Astrocyte (in vitro differentiated cells and primary cell): ENCODE data around the gene EIF3J.

Experiments
- EZH2 ChIP-seq: IDR thresholded peaks from 2 replicates; pipeline ENCODE4 v1.6.1; 2012; ENCODE audit warnings: mild to moderate bottlenecking, low read length, inconsistent platforms; ENCODE audit not compliant: insufficient read depth
- TF ChIP-seq, protein P1 (sequence below): IDR thresholded peaks from 2 replicates; pipeline ENCODE4 v1.5.1; 2011; ENCODE audit warnings: low read depth, mild to moderate bottlenecking, inconsistent platforms, low read length, moderate library complexity; ENCODE audit not compliant: insufficient read depth

DNA sequence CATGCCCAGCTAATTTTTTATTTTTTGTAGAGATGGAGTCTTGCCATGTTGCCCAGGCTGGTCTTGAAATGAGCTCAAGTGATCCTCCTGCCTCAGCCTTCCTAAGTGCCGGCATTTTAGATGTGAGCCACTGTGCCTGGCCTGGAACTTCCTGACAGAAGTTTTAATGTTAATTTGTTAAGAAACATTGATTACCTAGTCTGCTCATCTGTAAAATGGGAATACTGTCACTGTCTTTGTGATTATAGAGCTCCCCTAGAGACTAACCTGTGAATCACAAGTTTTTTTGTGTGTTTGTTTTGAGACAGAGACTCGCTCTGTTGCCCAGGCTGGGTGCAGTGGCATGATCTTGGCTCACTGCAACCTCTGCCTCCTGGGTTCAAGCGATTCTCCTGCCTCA, 4.3 kb upstream of the EIF3J start:
- no peak for TF ChIP-seq EZH2
- TF ChIP-seq, protein P1, sequence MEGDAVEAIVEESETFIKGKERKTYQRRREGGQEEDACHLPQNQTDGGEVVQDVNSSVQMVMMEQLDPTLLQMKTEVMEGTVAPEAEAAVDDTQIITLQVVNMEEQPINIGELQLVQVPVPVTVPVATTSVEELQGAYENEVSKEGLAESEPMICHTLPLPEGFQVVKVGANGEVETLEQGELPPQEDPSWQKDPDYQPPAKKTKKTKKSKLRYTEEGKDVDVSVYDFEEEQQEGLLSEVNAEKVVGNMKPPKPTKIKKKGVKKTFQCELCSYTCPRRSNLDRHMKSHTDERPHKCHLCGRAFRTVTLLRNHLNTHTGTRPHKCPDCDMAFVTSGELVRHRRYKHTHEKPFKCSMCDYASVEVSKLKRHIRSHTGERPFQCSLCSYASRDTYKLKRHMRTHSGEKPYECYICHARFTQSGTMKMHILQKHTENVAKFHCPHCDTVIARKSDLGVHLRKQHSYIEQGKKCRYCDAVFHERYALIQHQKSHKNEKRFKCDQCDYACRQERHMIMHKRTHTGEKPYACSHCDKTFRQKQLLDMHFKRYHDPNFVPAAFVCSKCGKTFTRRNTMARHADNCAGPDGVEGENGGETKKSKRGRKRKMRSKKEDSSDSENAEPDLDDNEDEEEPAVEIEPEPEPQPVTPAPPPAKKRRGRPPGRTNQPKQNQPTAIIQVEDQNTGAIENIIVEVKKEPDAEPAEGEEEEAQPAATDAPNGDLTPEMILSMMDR = no peak
